ENCODE measurements around the gene ITGA2. TPM values are rescaled to one million over a fixed set of nuclear protein-coding genes. Genes with fewer than 3 reads are reported as not detected.

The ITGA2 gene
- total and polyA plus RNA-seq, 9 of the 15 experiments (the other 6 are each of a cell fraction or from before 2014, with no cell fraction given) = 0.01 to 0.09 (median 0.03) TPM; not detected in 5

GRCh38 chr5:52948418-52949076 lies 40.6 kb upstream of the ITGA2 start:
- H3K27ac ChIP-seq (ENCODE audit: extremely low read depth, low read depth, low read length) = no peak overlapping the region
- H3K4me3 ChIP-seq = no peak overlapping the region
- POLR2A ChIA-PET = no interaction called here
- BruUV-seq (replicated peaks) = no TSS peak
- WGBS (ENCODE audit: insufficient coverage, low coverage, missing lambda C conversion rate) = 0% methylated on average over 1 of the region's 1 CpG
- no peak overlapping the region for H3K4me2 ChIP-seq (ENCODE audit: insufficient read depth, low read length)
- H3K27me3 ChIP-seq (ENCODE audit: control insufficient read depth in 2 of 2, insufficient read depth in 2 of 2, low read length in 2 of 2) = peaks cover 0 to 4% of the 10 kb centered on the region in 2 experiments; a peak in 2 of 5 replicates
- CTCF ChIA-PET (ENCODE audit: low intra/inter-chr PET ratio) = interaction anchor here (0.5 to 2.1 kb wide), 2 partner anchors 147 to 580 kb away, joined by 4 to 11 read pairs; no protein-coding TSS in a partner anchor
- H3K9me1 ChIP-seq (ENCODE audit: control insufficient read depth, insufficient read depth, low read length) = no peaks in the 10 kb centered on the region
- FAIRE-seq (peak; percentile 69), DNase-seq (ENCODE audit: extremely low read depth in 1 of 4, low spot score in 3 of 4) (peak; percentile 22 to 57 (median 27)), ATAC-seq (peak; percentile 94)
- H2AFZ ChIP-seq (ENCODE audit: low read depth, low read length) = no peak overlapping the region
- intact Hi-C loops (cut with micrococcal nuclease) (loop anchor here (1.0 to 2.0 kb wide), 2 partner anchors 148 to 252 kb away; no protein-coding TSS in a partner anchor), in situ Hi-C loops (cut with MboI) (loop anchor here (5.0 kb wide), 1 partner anchor 149 kb away; no protein-coding TSS in a partner anchor)
- no peaks in the 10 kb centered on the region for H4K20me1 ChIP-seq (replicated peaks; ENCODE audit: control insufficient read depth, insufficient read depth, low read length)
- H3K36me3 ChIP-seq (ENCODE audit: control insufficient read depth, insufficient read depth, low read length) = no peaks in the 10 kb centered on the region
- no peaks in the 10 kb centered on the region for H3K9me3 ChIP-seq (replicated peaks; ENCODE audit: control insufficient read depth, insufficient read depth, low read depth, low read length)
- no peak overlapping the region for H3K9ac ChIP-seq (ENCODE audit: insufficient read depth in 1 of 2, low read depth in 2 of 2, low read length in 2 of 2)
- H3K79me2 ChIP-seq (ENCODE audit: control insufficient read depth, insufficient read depth, low read length) = no peaks in the 10 kb centered on the region
- H3K4me1 ChIP-seq (replicated peaks in 1 of 2; ENCODE audit: control insufficient read depth in 2 of 2, insufficient read depth in 2 of 2, low read length in 2 of 2) = no peaks in the 10 kb centered on the region
- TF ChIP-seq RAD21 (CRISPR knock-in tag; conservative IDR thresholded peaks at IDR 0.05 in 1 of 2, IDR thresholded peaks at IDR 0.05 in 1 of 2) = peak; percentile 86 to 87
- TF ChIP-seq ZNF239 (CRISPR knock-in tag; IDR thresholded peaks at IDR 0.05) = no peak
- TF ChIP-seq KLF16 (IDR thresholded peaks at IDR 0.05) = peak; percentile 6; the same call in 1 of the 2 replicates
- TF ChIP-seq IFI16 (CRISPR knock-in tag; IDR thresholded peaks at IDR 0.05) = no peak
- no peak for TF ChIP-seq SETDB1 (IDR thresholded peaks at IDR 0.05; ENCODE audit: low read length)
- TF ChIP-seq STAG1 (CRISPR knock-in tag; IDR thresholded peaks at IDR 0.05; ENCODE audit: borderline replicate concordance) = peak; percentile 29; the same call in 1 of the 2 replicates
- no peak for TF ChIP-seq ZNF316 (IDR thresholded peaks at IDR 0.05)
- TF ChIP-seq DEAF1 (CRISPR knock-in tag; IDR thresholded peaks at IDR 0.05) = peak; percentile 54; the same call in 1 of the 2 replicates
- no peak for TF ChIP-seq GATAD2A (IDR thresholded peaks at IDR 0.05)
- TF ChIP-seq MYBL2 (IDR thresholded peaks at IDR 0.05; ENCODE audit: low read depth) = no peak
- no peak for TF ChIP-seq MYBL2 (CRISPR knock-in tag; IDR thresholded peaks at IDR 0.05; ENCODE audit: borderline replicate concordance)
- no peak for TF ChIP-seq PHTF2 (CRISPR knock-in tag; IDR thresholded peaks at IDR 0.05)
- peak; percentile 47; the same call in 1 of the 2 replicates for TF ChIP-seq SMC3 (conservative IDR thresholded peaks at IDR 0.05; ENCODE audit: insufficient read depth, low read depth, low read length)
- TF ChIP-seq ZNF830 (CRISPR knock-in tag; IDR thresholded peaks at IDR 0.05) = no peak
- TF ChIP-seq RBBP5 (IDR thresholded peaks at IDR 0.05; ENCODE audit: borderline replicate concordance, insufficient read depth, low read length, poor library complexity, severe bottlenecking) = no peak
- no peak for TF ChIP-seq HCFC1 (IDR thresholded peaks at IDR 0.05; ENCODE audit: low read depth, low read length)
- no peak for TF ChIP-seq YY1 (IDR thresholded peaks at IDR 0.05; ENCODE audit: borderline replicate concordance in 1 of 3, control insufficient read depth in 1 of 3, extremely low read depth in 1 of 3, insufficient read depth in 3 of 3, insufficient read length in 1 of 3, insufficient replicate concordance in 2 of 3, low read depth in 1 of 3, low read length in 2 of 3)
- no peak for TF ChIP-seq ZNF143 (CRISPR knock-in tag; IDR thresholded peaks at IDR 0.05)
- no peak for TF ChIP-seq CREM (IDR thresholded peaks at IDR 0.05; ENCODE audit: low read depth)
- no peak for TF ChIP-seq POLR3A (IDR thresholded peaks at IDR 0.05; ENCODE audit: borderline replicate concordance, extremely low read depth, insufficient read depth, insufficient read length)
- TF ChIP-seq ARHGAP35 (IDR thresholded peaks at IDR 0.05; ENCODE audit: partially characterized antibody) = no peak

Data from K562 (cell line).